ENCODE results near the gene RAB13.

The RAB13 gene

GRCh38 chr1:153954826-153955225, 31.3 kb downstream of the RAB13 start:
- DNase-seq = no peak

- no peak for DNase-seq
These were observed 32.2 kb downstream of the RAB13 start for GRCh38 chr1:153953859-153954365.

- DNase-seq = no peak
These were observed 34.3 kb downstream of the RAB13 start for GRCh38 chr1:153951801-153952200.

GRCh38 chr1:153951183-153951582, 35.0 kb downstream of the RAB13 start:
- DNase-seq = no peak

GRCh38 chr1:153946622-153947241, 39.4 kb downstream of the RAB13 start, which contains the start of gene DENND4B:
Gene DENND4B (minus strand): TSS chr1:153946718. CDS start chr1:153944374, 2,344 bp downstream.
- peak; percentile 79 for DNase-seq

- DNase-seq = peak; percentile 48
These were observed 40.1 kb downstream of the RAB13 start for GRCh38 chr1:153945795-153946621.

GRCh38 chr1:153945131-153945794, 40.9 kb downstream of the RAB13 start:
- DNase-seq = no peak

- no peak for DNase-seq
These were observed 41.4 kb downstream of the RAB13 start for GRCh38 chr1:153944827-153945117.

- DNase-seq = no peak
These were observed 41.9 kb downstream of the RAB13 start for GRCh38 chr1:153944005-153944826.

- no peak for DNase-seq
These were observed 43.2 kb downstream of the RAB13 start for GRCh38 chr1:153942766-153943549.

GRCh38 chr1:153941826-153942725, 44.1 kb downstream of the RAB13 start:
- DNase-seq = no peak

GRCh38 chr1:153940756-153941155, 45.4 kb downstream of the RAB13 start:
- DNase-seq = no peak

GRCh38 chr1:153939476-153939875, 46.7 kb downstream of the RAB13 start:
- no peak for DNase-seq

GRCh38 chr1:153938996-153939395, 47.1 kb downstream of the RAB13 start:
- DNase-seq = no peak

GRCh38 chr1:153937331-153937730, 48.8 kb downstream of the RAB13 start:
- DNase-seq = no peak

GRCh38 chr1:153936011-153936802, 49.9 kb downstream of the RAB13 start:
- DNase-seq = no peak

GRCh38 chr1:153934746-153935145, 51.4 kb downstream of the RAB13 start:
- no peak for DNase-seq

GRCh38 chr1:153933955-153934354, 52.2 kb downstream of the RAB13 start:
- DNase-seq = no peak

GRCh38 chr1:153933430-153933829, 52.7 kb downstream of the RAB13 start:
- no peak for DNase-seq
